Small intestine (tissue), 7 donors: Measurements from ENCODE around the gene INPP4B. TPM values are rescaled to one million over a fixed set of nuclear protein-coding genes. Genes with fewer than 3 reads are reported as not detected.

Experiments
- DNase-seq, 2 donors: peaks; one replicate each; pipeline versions ENCODE4 v3.0.0 to v3.0.0-alpha.2; 2013
- FAIRE-seq: peaks from 2 replicates; lab custom pipeline; 2012; peaks lifted over from hg19 to GRCh38; lab: Jason Lieb, UNC
- H3K27ac ChIP-seq, 3 donors: one replicate each; pipeline ENCODE4 v1.5.1; 2013; ENCODE audit warnings: low read length in 2 of 3, mild to moderate bottlenecking in 2 of 3, control low read depth in 1 of 3, inconsistent platforms in 1 of 3, low read depth in 1 of 3, moderate library complexity in 1 of 3
- H3K27me3 ChIP-seq, 3 donors: one replicate each; pipeline ENCODE4 v1.6.1; 2013; ENCODE audit warnings: low read length in 3 of 3, inconsistent platforms in 1 of 3; ENCODE audit not compliant: control insufficient read depth in 3 of 3, insufficient read depth in 3 of 3
- H3K36me3 ChIP-seq, 3 donors: one replicate each; pipeline ENCODE4 v1.6.1; 2013; ENCODE audit warnings: low read length in 3 of 3, inconsistent platforms in 1 of 3, low read depth in 1 of 3, mild to moderate bottlenecking in 1 of 3, moderate library complexity in 1 of 3; ENCODE audit not compliant: control insufficient read depth in 3 of 3, insufficient read depth in 2 of 3
- H3K4me1 ChIP-seq, 3 donors: one replicate each; pipeline ENCODE4 v1.6.1; 2013; ENCODE audit warnings: low read length in 2 of 3, inconsistent platforms in 1 of 3, low read depth in 1 of 3, mild to moderate bottlenecking in 1 of 3, moderate library complexity in 1 of 3; ENCODE audit not compliant: control insufficient read depth in 3 of 3, insufficient read depth in 2 of 3
- H3K4me3 ChIP-seq, 3 donors: one replicate each; pipeline ENCODE4 v1.5.1; 2013; ENCODE audit warnings: low read length in 3 of 3, control low read depth in 1 of 3, inconsistent platforms in 1 of 3, low read depth in 1 of 3, mild to moderate bottlenecking in 1 of 3, moderate library complexity in 1 of 3
- H3K9me3 ChIP-seq, 2 donors: one replicate each; pipeline ENCODE4 v1.6.1; 2013; ENCODE audit warnings: low read depth in 1 of 2, low read length in 1 of 2; ENCODE audit not compliant: control insufficient read depth in 2 of 2, insufficient read depth in 1 of 2
- WGBS, 3 donors: extraction: QIAGEN DNeasy Blood & Tissue Kit; methylation state at CpG; one replicate each; pipeline ENCODE4 v1.1.7; 2013; 5-methylcytosine and 5-hydroxymethylcytosine counted together
- polyA plus RNA-seq, 4 donors: library from polyadenylated mRNA; stranded (reverse) in 3 of 4; unstranded in 1 of 4; fragments of 200-250 nt in 3 of 4; fragments of 120-200 nt in 1 of 4; gene quantifications; one replicate each; pipeline versions ENCODE4 v1.2.1 to v1.2.3, GENCODE V29; 2013
- donor health status: healthy with polysubstance abuse.
- donor health status: control.
- donor health status: control.
- donor health status: Bipolar disorder and iron deficiency.
- donor health status: healthy.

Gene INPP4B
- polyA plus RNA-seq, 4 donors, result 2.7 to 6.6 (median 4.2) TPM

- Histone ChIP-seq H3K27ac (no peak overlapping the region), H3K27me3 (no peaks in the 10 kb centered on the region), H3K4me1 (peaks cover 0 to 13% (median 2%) of the 10 kb centered on the region in 3 donors), H3K9me3 (no peaks in the 10 kb centered on the region), H3K36me3 (no peaks in the 10 kb centered on the region), H3K4me3 (no peak overlapping the region)
- DNase-seq, result peak in 1 of 2 donors; percentile 43
- 48 to 80% (median 61%) methylated on average over 4 of the region's 4 CpGs for WGBS, 3 donors
- FAIRE-seq, result no peak
Observed at GRCh38 chr4:142557239-142557801, 288.8 kb downstream of the INPP4B start.

- no peak for FAIRE-seq
- no peaks in the 10 kb centered on the region for H3K27me3 ChIP-seq
- no peaks in the 10 kb centered on the region for H3K9me3 ChIP-seq
- no peak overlapping the region for H3K27ac ChIP-seq
- WGBS, 3 donors, result 90 to 94% (median 93%) methylated on average over 9 of the region's 9 CpGs
- H3K4me1 ChIP-seq, result peaks cover 0 to 13% (median 2%) of the 10 kb centered on the region in 3 donors
- H3K36me3 ChIP-seq, result no peaks in the 10 kb centered on the region
- no peak overlapping the region for H3K4me3 ChIP-seq
- DNase-seq, result no peak
Observed at GRCh38 chr4:142556570-142557238, 289.4 kb downstream of the INPP4B start.

GRCh38 chr4:142556048-142556447, 290.1 kb downstream of the INPP4B start:
- Histone ChIP-seq H3K36me3 (no peaks in the 10 kb centered on the region), H3K4me1 (peaks cover 0 to 15% (median 2%) of the 10 kb centered on the region in 3 donors), H3K9me3 (no peaks in the 10 kb centered on the region), H3K27me3 (no peaks in the 10 kb centered on the region), H3K4me3 (no peak overlapping the region), H3K27ac (no peak overlapping the region)
- DNase-seq (peak in 1 of 2 donors; percentile 45), FAIRE-seq (no peak)
- 69 to 77% (median 70%) methylated on average over 1 of the region's 1 CpG for WGBS, 3 donors

- Histone ChIP-seq H3K27me3 (no peaks in the 10 kb centered on the region), H3K27ac (no peak overlapping the region), H3K9me3 (no peaks in the 10 kb centered on the region), H3K4me1 (peaks cover 0 to 27% (median 4%) of the 10 kb centered on the region in 3 donors), H3K4me3 (no peak overlapping the region), H3K36me3 (no peaks in the 10 kb centered on the region)
- 95 to 100% (median 96%) methylated on average over 1 of the region's 1 CpG for WGBS, 3 donors
- no peak for DNase-seq
- no peak for FAIRE-seq
Observed at GRCh38 chr4:142554412-142554811, 291.7 kb downstream of the INPP4B start.

- DNase-seq (no peak), FAIRE-seq (no peak)
- WGBS, 3 donors, result 81 to 85% (median 85%) methylated on average over 6 of the region's 6 CpGs
- H3K4me1 ChIP-seq, result peaks cover 3 to 25% (median 4%) of the 10 kb centered on the region in 3 donors
- H3K27me3 ChIP-seq, result no peaks in the 10 kb centered on the region
- H3K4me3 ChIP-seq, result no peak overlapping the region
- H3K27ac ChIP-seq, result no peak overlapping the region
- no peaks in the 10 kb centered on the region for H3K36me3 ChIP-seq
- no peaks in the 10 kb centered on the region for H3K9me3 ChIP-seq
Observed at GRCh38 chr4:142551517-142552305, 294.4 kb downstream of the INPP4B start.

GRCh38 chr4:142550965-142551364, 295.1 kb downstream of the INPP4B start:
- Histone ChIP-seq H3K4me3 (no peak overlapping the region), H3K27me3 (no peaks in the 10 kb centered on the region), H3K36me3 (no peaks in the 10 kb centered on the region), H3K9me3 (no peaks in the 10 kb centered on the region), H3K4me1 (peaks cover 2 to 21% (median 3%) of the 10 kb centered on the region in 3 donors), H3K27ac (peak overlapping the region in 1 of 3 donors; percentile 88)
- DNase-seq (no peak), FAIRE-seq (no peak)
- 75 to 90% (median 82%) methylated on average over 5 of the region's 5 CpGs for WGBS, 3 donors

- Histone ChIP-seq H3K36me3 (no peaks in the 10 kb centered on the region), H3K4me3 (no peak overlapping the region), H3K4me1 (peaks cover 2 to 21% (median 3%) of the 10 kb centered on the region in 3 donors), H3K27me3 (no peaks in the 10 kb centered on the region), H3K9me3 (no peaks in the 10 kb centered on the region), H3K27ac (peak overlapping the region; percentile 41 to 88 (median 65))
- FAIRE-seq, result no peak
- peak; percentile 70 to 88 for DNase-seq
- 0 to 37% (median 13%) methylated on average over 1 of the region's 1 CpG for WGBS, 3 donors
Observed at GRCh38 chr4:142549726-142550463, 296.2 kb downstream of the INPP4B start.

- H3K4me1 ChIP-seq, result peaks cover 2 to 24% (median 3%) of the 10 kb centered on the region in 3 donors
- H3K27ac ChIP-seq, result peak overlapping the region in 2 of 3 donors; percentile 65 to 88
- H3K4me3 ChIP-seq, result no peak overlapping the region
- H3K9me3 ChIP-seq, result no peaks in the 10 kb centered on the region
- 44 to 71% (median 58%) methylated on average over 3 of the region's 3 CpGs for WGBS, 3 donors
- no peaks in the 10 kb centered on the region for H3K27me3 ChIP-seq
- no peak for FAIRE-seq
- no peak for DNase-seq
- H3K36me3 ChIP-seq, result no peaks in the 10 kb centered on the region
Observed at GRCh38 chr4:142549248-142549647, 296.9 kb downstream of the INPP4B start.
